T1000 (cell line): ENCODE results near the gene CREB3L2.
"Not testable (repeated sequence)": the region's sequence is repeated elsewhere in the genome, so short reads cannot be mapped to it uniquely, and the experiment has no call there.

Source experiments
- DNase-seq: peaks from one replicate; lab custom pipeline; 2025; ENCODE audit warnings: mixed read lengths; lab: John Stamatoyannopoulos, UW

The CREB3L2 gene

GRCh38 chr7:137968890-137969289, 33.0 kb downstream of the CREB3L2 start:
- no peak for DNase-seq

GRCh38 chr7:137968339-137968738, 33.5 kb downstream of the CREB3L2 start:
- DNase-seq = not testable (repeated sequence)

- DNase-seq = no peak
Observed at GRCh38 chr7:137967143-137968018, 34.5 kb downstream of the CREB3L2 start.

- DNase-seq = no peak
Observed at GRCh38 chr7:137966641-137967142, 35.2 kb downstream of the CREB3L2 start.

- DNase-seq = no peak
Observed at GRCh38 chr7:137965942-137966640, 35.8 kb downstream of the CREB3L2 start.

GRCh38 chr7:137964824-137965545, 36.9 kb downstream of the CREB3L2 start:
- no peak for DNase-seq

- no peak for DNase-seq
Observed at GRCh38 chr7:137962875-137963507, 38.9 kb downstream of the CREB3L2 start.

- no peak for DNase-seq
Observed at GRCh38 chr7:137962491-137962874, 39.4 kb downstream of the CREB3L2 start.

- DNase-seq = no peak
Observed at GRCh38 chr7:137961200-137962177, 40.4 kb downstream of the CREB3L2 start.

GRCh38 chr7:137960020-137960419, 41.9 kb downstream of the CREB3L2 start:
- DNase-seq = no peak

- DNase-seq = no peak
Observed at GRCh38 chr7:137958470-137959431, 43.1 kb downstream of the CREB3L2 start.

GRCh38 chr7:137957887-137958286, 44.0 kb downstream of the CREB3L2 start:
- DNase-seq = peak; percentile 25

- no peak for DNase-seq
Observed at GRCh38 chr7:137956591-137956990, 45.3 kb downstream of the CREB3L2 start.

- no peak for DNase-seq
Observed at GRCh38 chr7:137956183-137956582, 45.7 kb downstream of the CREB3L2 start.

GRCh38 chr7:137954614-137955013, 47.3 kb downstream of the CREB3L2 start:
- no peak for DNase-seq

GRCh38 chr7:137953665-137954470, 48.0 kb downstream of the CREB3L2 start:
- peak; percentile 42 for DNase-seq

- DNase-seq = no peak
Observed at GRCh38 chr7:137953043-137953664, 48.7 kb downstream of the CREB3L2 start.

GRCh38 chr7:137952426-137952805, 49.5 kb downstream of the CREB3L2 start:
- no peak for DNase-seq
